Activated naive CD4-positive, alpha-beta T cell treated with anti-CD3 and anti-CD28 coated beads, Interleukin-2, amount 50 U/mL, for 16 hours (primary cell): Measurements from ENCODE around the gene EXD2.
"Not testable (repeated sequence)": the region's sequence is repeated elsewhere in the genome, so short reads cannot be mapped to it uniquely, and the experiment has no call there.

Experiments
- DNase-seq: peaks from one replicate; pipeline ENCODE4 v3.0.0-alpha.2; 2020

Gene EXD2

GRCh38 chr14:69191340-69192111 is at the start of gene EXD2:
TSS of gene EXD2 (plus strand) at chr14:69191498. CDS start at chr14:69209471, 17,973 bp downstream.
- DNase-seq, result peak; percentile 78

GRCh38 chr14:69141550-69141949 is 49.7 kb upstream of the EXD2 start:
- DNase-seq, result no peak

GRCh38 chr14:69142101-69142500 is 49.2 kb upstream of the EXD2 start:
- no peak for DNase-seq

GRCh38 chr14:69149461-69150244 is 41.6 kb upstream of the EXD2 start:
- no peak for DNase-seq

GRCh38 chr14:69151458-69152180 is 39.7 kb upstream of the EXD2 start:
- peak; percentile 80 for DNase-seq

GRCh38 chr14:69152181-69152901 is 39.0 kb upstream of the EXD2 start:
- peak; percentile 54 for DNase-seq

GRCh38 chr14:69152902-69153151 is 38.5 kb upstream of the EXD2 start, which contains the start of gene DCAF5:
TSS of gene DCAF5 (minus strand) at chr14:69153119. CDS start at chr14:69152978, 141 bp downstream.
- DNase-seq, result no peak

GRCh38 chr14:69153152-69153872 is 38.0 kb upstream of the EXD2 start:
- DNase-seq, result peak; percentile 93

- DNase-seq, result no peak
These were observed 37.4 kb upstream of the EXD2 start for GRCh38 chr14:69153873-69154270.

GRCh38 chr14:69154779-69155178 is 36.5 kb upstream of the EXD2 start:
- DNase-seq, result no peak

GRCh38 chr14:69156224-69156623 is 35.1 kb upstream of the EXD2 start:
- DNase-seq, result no peak

- no peak for DNase-seq
These were observed 29.7 kb upstream of the EXD2 start for GRCh38 chr14:69161590-69161989.

- DNase-seq, result not testable (repeated sequence)
These were observed 25.5 kb upstream of the EXD2 start for GRCh38 chr14:69165787-69166186.

- DNase-seq, result no peak
These were observed 20.5 kb upstream of the EXD2 start for GRCh38 chr14:69170839-69171238.

GRCh38 chr14:69171569-69171968 is 19.7 kb upstream of the EXD2 start:
- DNase-seq, result no peak

GRCh38 chr14:69175130-69175529 is 16.2 kb upstream of the EXD2 start:
- DNase-seq, result no peak

GRCh38 chr14:69181491-69181890 is 9.8 kb upstream of the EXD2 start:
- DNase-seq, result no peak

- not testable (repeated sequence) for DNase-seq
These were observed 8.7 kb upstream of the EXD2 start for GRCh38 chr14:69182580-69182979.

- no peak for DNase-seq
These were observed 7.6 kb upstream of the EXD2 start for GRCh38 chr14:69183735-69184134.

- no peak for DNase-seq
These were observed 1.1 kb upstream of the EXD2 start for GRCh38 chr14:69190191-69190590.

- DNase-seq, result no peak
These were observed 2.4 kb downstream of the EXD2 start for GRCh38 chr14:69193721-69194120.

GRCh38 chr14:69199786-69200185 is 8.5 kb downstream of the EXD2 start:
- no peak for DNase-seq
